Measurements from ENCODE around the gene CRYGC.

Gene CRYGC

DNA sequence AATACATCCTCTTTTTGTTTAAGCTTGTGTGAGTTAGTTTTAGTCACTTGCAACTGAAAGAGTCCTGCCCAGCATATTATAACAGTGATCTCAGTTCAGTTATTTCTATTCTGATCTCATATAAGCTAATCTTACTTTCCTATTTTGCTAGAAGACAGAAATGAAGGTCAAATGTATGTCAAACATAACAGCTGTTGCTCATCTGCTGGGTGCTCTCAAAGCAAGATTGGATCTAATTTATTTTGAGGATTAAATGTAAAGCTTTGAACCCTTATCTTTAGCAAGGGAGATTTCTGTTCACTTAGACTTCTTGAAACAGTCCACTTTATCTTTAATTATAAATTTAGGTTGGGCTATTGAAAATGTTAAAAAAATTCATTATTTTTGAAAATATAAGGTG is 36.5 kb downstream of the CRYGC start:
- no peak for DNase-seq (ENCODE audit: low read depth)

- DNase-seq (ENCODE audit: low read depth) = no peak
These were observed 37.4 kb downstream of the CRYGC start for GRCh38 chr2:208092093-208092832.

GRCh38 chr2:208090420-208090819 is 39.2 kb downstream of the CRYGC start:
- no peak for DNase-seq (ENCODE audit: low read depth)

DNA sequence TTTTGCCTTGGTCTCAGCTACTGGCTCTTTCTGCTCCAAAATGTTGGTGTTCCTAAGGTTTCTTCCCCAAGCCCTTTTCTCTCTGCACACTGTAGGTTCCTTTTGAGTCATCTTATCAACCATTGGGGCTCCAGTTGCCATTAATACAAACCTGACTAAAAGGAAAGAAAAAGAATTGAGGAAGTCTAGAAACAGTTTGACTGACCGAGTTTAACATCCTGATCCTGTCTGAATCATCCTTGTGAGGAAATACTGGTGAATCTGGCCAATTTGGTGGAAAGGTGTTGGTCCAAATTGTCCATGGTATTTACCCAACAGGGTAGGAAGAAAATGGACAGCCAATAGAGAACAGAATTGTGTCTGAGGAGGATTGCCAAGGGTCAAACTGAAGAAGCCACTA is 43.6 kb downstream of the CRYGC start:
- no peak for DNase-seq (ENCODE audit: low read depth)

DNA sequence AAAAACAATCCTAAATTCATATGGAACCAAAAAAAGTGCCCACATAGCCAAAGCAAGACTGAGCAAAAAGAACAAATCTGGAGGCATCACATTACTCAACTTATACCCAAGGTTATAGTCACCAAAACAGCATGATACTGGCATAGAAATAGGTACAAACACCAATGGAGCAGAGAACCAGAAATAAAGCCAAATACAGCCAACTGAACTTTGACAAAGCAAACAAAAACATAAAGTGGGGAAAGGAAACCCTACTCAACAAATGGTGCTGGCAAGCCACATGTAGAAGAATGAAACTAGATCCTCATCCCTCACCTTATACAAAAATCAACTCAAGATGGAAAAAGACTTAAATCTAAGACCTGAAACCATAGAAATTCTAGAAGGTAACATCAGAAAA is 45.8 kb downstream of the CRYGC start:
- no peak for DNase-seq (ENCODE audit: low read depth)
